Measurements from ENCODE around the gene CDKN1A. TPM values are rescaled to one million over a fixed set of nuclear protein-coding genes. Genes with fewer than 3 reads are reported as not detected.

CDKN1A gene
- total RNA-seq, 1 experiment from 2014 or later, result 75.1 TPM

- H3K27me3 Mint-ChIP-seq (ENCODE audit: low read depth), result no peaks in the 10 kb centered on the region
- no peaks in the 10 kb centered on the region for H3K9me3 Mint-ChIP-seq
- peaks cover 2% of the 10 kb centered on the region; the same call in 1 of the 2 replicates for H3K4me1 Mint-ChIP-seq
- H3K27ac Mint-ChIP-seq, result no peak overlapping the region
- DNase-seq (ENCODE audit: low spot score) (no peak), ATAC-seq (no peak)
- TF ChIP-seq PRDM15 (CRISPR knock-in tag; IDR thresholded peaks at IDR 0.05) (no peak), ZNF396 (CRISPR knock-in tag; IDR thresholded peaks at IDR 0.05; ENCODE audit: borderline replicate concordance) (no peak), IRF2 (CRISPR knock-in tag; IDR thresholded peaks at IDR 0.05; ENCODE audit: borderline replicate concordance, low read depth) (no peak), MYBL2 (CRISPR knock-in tag; IDR thresholded peaks at IDR 0.05) (no peak), CREB1 (CRISPR knock-in tag; IDR thresholded peaks at IDR 0.05) (no peak), ZNF219 (CRISPR knock-in tag; IDR thresholded peaks at IDR 0.05; ENCODE audit: borderline replicate concordance) (no peak), ETV6 (CRISPR knock-in tag; IDR thresholded peaks at IDR 0.05) (no peak), ZNF512 (CRISPR knock-in tag; IDR thresholded peaks at IDR 0.05; ENCODE audit: borderline replicate concordance) (no peak), ZNF138 (CRISPR knock-in tag; conservative IDR thresholded peaks at IDR 0.05) (no peak), ZNF425 (CRISPR knock-in tag; conservative IDR thresholded peaks at IDR 0.05) (no peak), AFF4 (CRISPR knock-in tag; IDR thresholded peaks at IDR 0.05; ENCODE audit: borderline replicate concordance) (no peak), NFE2L1 (CRISPR knock-in tag; IDR thresholded peaks at IDR 0.05) (no peak), ZSCAN18 (CRISPR knock-in tag; IDR thresholded peaks at IDR 0.05) (no peak), SOX15 (CRISPR knock-in tag; IDR thresholded peaks at IDR 0.05) (no peak)
- POLR2A ChIA-PET, result no interaction called here
- no peaks in the 10 kb centered on the region for H3K36me3 Mint-ChIP-seq
- CTCF ChIA-PET, result interaction anchor here (0.6 to 2.7 kb wide), 6 partner anchors 44 to 1628 kb away, joined by 3 to 18 read pairs (median 4); partner anchors contain the start of genes CDKN1A and SRSF3
- no peak overlapping the region for H3K4me3 Mint-ChIP-seq
These were observed 44.4 kb downstream of the CDKN1A start for GRCh38 chr6:36722879-36723278.

All from WTC11 (cell line).